ENCODE data around the gene SLC35E2B. TPM values are rescaled to one million over a fixed set of nuclear protein-coding genes. Genes with fewer than 3 reads are reported as not detected.

The SLC35E2B gene
- total RNA-seq, 5 donors from 2014 or later (not counting 1 experiment from before 2014, with no cell fraction given), result 77.7 to 202 (median 128) TPM

DNA sequence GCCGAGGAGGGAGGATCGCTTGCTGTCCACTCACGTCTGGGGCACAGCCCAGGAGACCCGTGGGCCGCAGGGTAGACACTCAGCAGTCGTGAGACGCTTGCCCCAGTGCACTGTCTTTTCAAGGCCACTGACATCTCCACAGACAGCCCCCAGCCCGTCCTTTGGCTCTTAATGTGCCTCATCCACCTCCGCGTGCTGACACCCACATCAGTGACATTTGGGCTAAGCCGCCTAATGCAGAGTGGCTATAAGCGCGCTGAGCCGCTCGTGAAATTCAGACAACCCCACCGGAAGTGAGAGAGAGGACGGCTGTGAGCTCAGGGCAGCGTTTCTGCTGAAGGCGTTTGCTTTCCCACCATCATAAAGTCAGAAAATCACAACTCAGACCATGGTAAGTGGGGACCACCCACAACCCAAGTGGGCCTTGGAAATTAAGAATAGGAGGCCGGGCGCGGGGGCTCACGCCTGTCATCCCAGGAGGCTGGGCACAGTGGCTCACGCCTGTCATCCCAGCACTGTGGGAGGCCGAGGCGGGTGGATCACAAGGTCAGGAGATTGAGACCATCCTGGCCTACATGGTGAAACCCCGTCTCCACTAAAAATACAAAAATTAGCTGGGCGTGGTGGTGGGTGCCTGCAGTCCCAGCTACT is 8.4 kb downstream of the SLC35E2B start:
- Histone ChIP-seq H3K27me3 (replicated peaks in 1 of 2; ENCODE audit: control insufficient read depth in 2 of 2, extremely low read depth in 1 of 2, insufficient read depth in 2 of 2, low read length in 1 of 2) (no peaks in the 10 kb centered on the region), H3K27ac (ENCODE audit: low read length) (no peak overlapping the region), H3K36me3 (ENCODE audit: control insufficient read depth in 2 of 2, extremely low read depth in 1 of 2, insufficient read depth in 1 of 2, low read length in 1 of 2) (peaks cover 4 to 15% of the 10 kb centered on the region in 2 donors), H3K9me3 (no peaks in the 10 kb centered on the region), H3K4me3 (ENCODE audit: control insufficient read depth in 1 of 2, extremely low read depth in 1 of 2, low read length in 1 of 2) (no peak overlapping the region), H3K4me1 (ENCODE audit: control insufficient read depth in 1 of 2, extremely low read depth in 1 of 2, insufficient read depth in 2 of 2, low read length in 2 of 2) (peaks cover 0 to 34% of the 10 kb centered on the region in 2 experiments)
- Mint-ChIP-seq H3K27ac (peak overlapping the region in 1 of 2 donors; percentile 49), H3K27me3 (no peaks in the 10 kb centered on the region), H3K9me3 (no peaks in the 10 kb centered on the region), H3K4me3 (no peak overlapping the region), H3K4me1 (peaks cover 33 to 72% (median 52%) of the 10 kb centered on the region in 3 donors), H3K36me3 (peaks cover 28% of the 10 kb centered on the region)
- ATAC-seq (replicated peaks in 1 of 4), result no peak
- DNase-seq, result no peak
- 91% methylated on average over 25 of the region's 28 CpGs for WGBS (ENCODE audit: insufficient coverage)
- POLR2A ChIA-PET, result no interaction called here
- CTCF ChIA-PET, result interaction anchor here in 1 of 2 donors (0.7 kb wide), 1 partner anchor 111 kb away, joined by 5 read pairs; no protein-coding TSS in a partner anchor

DNA sequence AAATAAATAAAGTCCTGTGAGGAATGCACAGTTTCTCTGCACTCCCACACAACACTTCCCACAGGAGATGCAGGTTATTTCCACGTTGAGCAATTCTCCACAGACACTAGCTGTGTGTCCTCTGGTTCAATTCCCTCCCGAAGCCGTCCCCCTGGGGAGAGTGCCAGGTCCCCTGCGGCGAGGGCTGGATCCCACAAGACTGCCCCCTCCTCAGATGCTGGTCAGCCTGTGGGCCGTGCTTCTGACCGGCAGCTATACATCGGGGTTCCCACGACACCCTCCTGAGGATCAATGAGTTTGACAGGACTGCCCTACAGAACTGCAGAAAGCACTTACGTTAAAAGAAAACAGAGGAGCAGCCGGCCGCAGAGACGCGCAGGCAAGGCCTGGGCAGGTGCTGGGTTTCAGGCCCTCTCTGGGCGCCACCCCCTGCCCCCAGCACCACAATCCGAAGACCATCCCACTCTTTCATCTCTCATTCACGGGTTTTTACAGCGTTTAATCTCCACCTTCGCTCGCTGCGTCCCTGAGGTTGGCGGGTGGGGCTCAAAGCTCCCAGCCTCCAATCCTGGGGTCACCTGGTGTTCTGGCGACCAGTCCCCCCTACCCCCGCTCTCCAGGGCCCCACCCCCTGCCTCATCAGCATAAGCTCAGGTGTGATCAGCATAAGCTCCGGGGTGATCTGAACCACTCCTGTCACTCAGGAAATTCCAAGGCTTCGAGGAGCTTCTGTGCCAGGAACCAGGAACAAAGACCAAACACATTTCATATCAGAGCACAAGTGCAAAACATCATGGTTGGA is 9.3 kb downstream of the SLC35E2B start:
- Histone ChIP-seq H3K27ac (ENCODE audit: low read length) (no peak overlapping the region), H3K27me3 (replicated peaks in 1 of 2; ENCODE audit: control insufficient read depth in 2 of 2, extremely low read depth in 1 of 2, insufficient read depth in 2 of 2, low read length in 1 of 2) (no peaks in the 10 kb centered on the region), H3K4me1 (ENCODE audit: control insufficient read depth in 1 of 2, extremely low read depth in 1 of 2, insufficient read depth in 2 of 2, low read length in 2 of 2) (peaks cover 4 to 40% of the 10 kb centered on the region in 2 experiments), H3K36me3 (ENCODE audit: control insufficient read depth in 2 of 2, extremely low read depth in 1 of 2, insufficient read depth in 1 of 2, low read length in 1 of 2) (peaks cover 4 to 15% of the 10 kb centered on the region in 2 donors), H3K9me3 (no peaks in the 10 kb centered on the region), H3K4me3 (ENCODE audit: control insufficient read depth in 1 of 2, extremely low read depth in 1 of 2, low read length in 1 of 2) (no peak overlapping the region)
- DNase-seq (no peak), ATAC-seq (replicated peaks in 1 of 4) (no peak)
- H3K27me3 Mint-ChIP-seq, result no peaks in the 10 kb centered on the region
- H3K4me3 Mint-ChIP-seq, result no peak overlapping the region
- CTCF ChIA-PET, result no interaction called here
- H3K9me3 Mint-ChIP-seq, result no peaks in the 10 kb centered on the region
- POLR2A ChIA-PET, result no interaction called here
- peak overlapping the region in 1 of 2 donors; percentile 57 for H3K27ac Mint-ChIP-seq
- peaks cover 24% of the 10 kb centered on the region for H3K36me3 Mint-ChIP-seq
- WGBS (ENCODE audit: insufficient coverage), result 92% methylated on average over 20 of the region's 26 CpGs
- H3K4me1 Mint-ChIP-seq, result peaks cover 42 to 75% (median 55%) of the 10 kb centered on the region in 3 donors

DNA sequence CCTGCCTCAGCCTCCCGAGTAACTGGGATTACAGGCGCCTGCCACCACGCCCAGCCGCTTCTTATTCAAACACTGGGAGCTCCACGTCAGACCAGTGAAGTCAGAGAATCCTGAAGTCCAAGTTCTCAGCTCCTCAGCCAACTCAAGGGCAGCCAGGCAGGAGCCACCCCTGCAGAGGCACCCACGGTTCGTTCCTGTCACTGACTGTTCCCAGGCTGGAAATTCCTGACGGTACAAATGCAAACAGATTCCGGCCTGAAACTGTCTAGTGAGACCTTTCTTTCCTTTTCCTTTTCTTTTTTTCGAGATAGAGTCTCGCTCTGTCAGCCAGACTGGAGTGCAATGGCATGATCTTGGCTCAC is 11.7 kb downstream of the SLC35E2B start:
- ChIA-PET POLR2A (no interaction called here), CTCF (no interaction called here)
- H3K36me3 ChIP-seq (ENCODE audit: control insufficient read depth in 2 of 2, extremely low read depth in 1 of 2, insufficient read depth in 1 of 2, low read length in 1 of 2), result peaks cover 4 to 15% of the 10 kb centered on the region in 2 donors
- 86% methylated on average over 9 of the region's 11 CpGs for WGBS (ENCODE audit: insufficient coverage)
- peaks cover 6 to 43% of the 10 kb centered on the region in 2 experiments for H3K4me1 ChIP-seq (ENCODE audit: control insufficient read depth in 1 of 2, extremely low read depth in 1 of 2, insufficient read depth in 2 of 2, low read length in 2 of 2)
- H3K4me3 Mint-ChIP-seq, result no peak overlapping the region
- no peak overlapping the region for H3K4me3 ChIP-seq (ENCODE audit: control insufficient read depth in 1 of 2, extremely low read depth in 1 of 2, low read length in 1 of 2)
- H3K27ac ChIP-seq (ENCODE audit: low read length), result no peak overlapping the region
- no peaks in the 10 kb centered on the region for H3K27me3 Mint-ChIP-seq
- H3K9me3 ChIP-seq, result no peaks in the 10 kb centered on the region
- H3K4me1 Mint-ChIP-seq, result peaks cover 39 to 67% (median 52%) of the 10 kb centered on the region in 3 donors
- H3K27ac Mint-ChIP-seq, result peak overlapping the region; percentile 39 to 70
- no peaks in the 10 kb centered on the region for H3K9me3 Mint-ChIP-seq
- H3K27me3 ChIP-seq (replicated peaks in 1 of 2; ENCODE audit: control insufficient read depth in 2 of 2, extremely low read depth in 1 of 2, insufficient read depth in 2 of 2, low read length in 1 of 2), result no peaks in the 10 kb centered on the region
- peaks cover 22% of the 10 kb centered on the region for H3K36me3 Mint-ChIP-seq
- DNase-seq (no peak), ATAC-seq (replicated peaks in 1 of 4) (no peak)

DNA sequence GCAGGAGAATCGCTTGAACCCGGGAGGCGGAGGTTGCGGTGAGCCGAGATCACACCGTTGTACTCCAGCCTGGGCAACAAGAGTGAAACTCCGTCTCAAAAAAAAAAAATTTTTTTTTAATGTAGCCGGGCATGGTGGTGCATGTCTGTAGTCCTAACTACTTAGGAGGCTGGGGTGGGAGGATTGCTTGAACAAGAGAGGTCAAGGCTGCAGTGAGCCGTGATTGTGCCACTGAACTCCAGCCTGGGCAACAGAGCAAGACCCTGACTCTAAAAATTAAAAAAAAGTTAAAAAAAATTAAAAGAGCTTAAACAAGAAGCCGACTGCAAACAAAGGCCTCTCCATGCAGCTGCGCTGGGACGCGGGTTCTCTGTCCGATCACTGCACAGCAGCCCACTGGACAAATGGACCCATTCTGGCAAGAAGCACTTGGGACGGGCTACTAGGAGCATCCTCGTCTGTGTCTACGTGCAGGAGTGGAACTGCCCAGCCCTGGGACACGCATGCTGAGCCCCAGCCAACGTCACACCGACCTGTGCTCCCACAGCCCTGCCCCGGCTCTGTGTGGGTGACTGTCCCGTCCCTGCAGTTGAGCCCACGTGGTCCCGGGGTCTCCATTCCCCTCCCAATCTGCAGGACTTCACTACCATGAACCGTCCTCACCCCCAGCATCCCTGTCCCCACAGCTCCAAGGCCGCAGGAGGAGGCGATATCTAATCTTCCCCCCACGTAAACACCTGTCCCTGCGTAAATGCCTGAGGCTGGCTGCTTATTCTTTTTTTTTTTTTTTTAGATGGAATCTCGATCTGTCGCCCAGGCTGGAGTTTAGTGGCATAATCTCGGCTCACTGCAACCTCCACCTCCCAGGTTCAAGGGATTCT is 12.3 kb downstream of the SLC35E2B start:
- H3K4me1 ChIP-seq (ENCODE audit: control insufficient read depth in 1 of 2, extremely low read depth in 1 of 2, insufficient read depth in 2 of 2, low read length in 2 of 2), result peaks cover 6 to 39% of the 10 kb centered on the region in 2 experiments
- ATAC-seq (replicated peaks in 1 of 4) (no peak), DNase-seq (no peak)
- WGBS (ENCODE audit: insufficient coverage), result 93% methylated on average over 24 of the region's 32 CpGs
- CTCF ChIA-PET, result no interaction called here
- H3K27me3 ChIP-seq (replicated peaks in 1 of 2; ENCODE audit: control insufficient read depth in 2 of 2, extremely low read depth in 1 of 2, insufficient read depth in 2 of 2, low read length in 1 of 2), result no peaks in the 10 kb centered on the region
- H3K9me3 Mint-ChIP-seq, result no peaks in the 10 kb centered on the region
- peaks cover 36 to 64% (median 48%) of the 10 kb centered on the region in 3 donors for H3K4me1 Mint-ChIP-seq
- POLR2A ChIA-PET, result no interaction called here
- H3K36me3 ChIP-seq (ENCODE audit: control insufficient read depth in 2 of 2, extremely low read depth in 1 of 2, insufficient read depth in 1 of 2, low read length in 1 of 2), result peaks cover 4 to 13% of the 10 kb centered on the region in 2 donors
- no peaks in the 10 kb centered on the region for H3K9me3 ChIP-seq
- no peak overlapping the region for H3K27ac ChIP-seq (ENCODE audit: low read length)
- H3K36me3 Mint-ChIP-seq, result peaks cover 19% of the 10 kb centered on the region
- H3K4me3 ChIP-seq (ENCODE audit: control insufficient read depth in 1 of 2, extremely low read depth in 1 of 2, low read length in 1 of 2), result no peak overlapping the region
- no peaks in the 10 kb centered on the region for H3K27me3 Mint-ChIP-seq
- peak overlapping the region in 1 of 2 donors; percentile 70 for H3K27ac Mint-ChIP-seq
- no peak overlapping the region for H3K4me3 Mint-ChIP-seq

GRCh38 chr1:1678581-1679380 is 13.8 kb downstream of the SLC35E2B start:
- Mint-ChIP-seq H3K36me3 (peaks cover 16% of the 10 kb centered on the region), H3K9me3 (no peaks in the 10 kb centered on the region), H3K27ac (peak overlapping the region; percentile 95 to 97), H3K4me1 (peaks cover 33 to 60% (median 48%) of the 10 kb centered on the region in 3 donors), H3K4me3 (peak overlapping the region; percentile 83 to 93 (median 85)), H3K27me3 (no peaks in the 10 kb centered on the region)
- peak in 3 of 4 experiments; percentile 30 to 60 (median 34) for ATAC-seq (replicated peaks in 1 of 4)
- ChIA-PET CTCF (interaction anchor here in 1 of 2 donors (0.9 kb wide), 1 partner anchor 13 kb away, joined by 5 read pairs; no protein-coding TSS in a partner anchor), POLR2A (interaction anchor here in 1 of 2 donors (0.7 kb wide), 1 partner anchor 107 kb away, joined by 3 read pairs; no protein-coding TSS in a partner anchor)
- H3K9me3 ChIP-seq, result no peaks in the 10 kb centered on the region
- H3K36me3 ChIP-seq (ENCODE audit: control insufficient read depth in 2 of 2, extremely low read depth in 1 of 2, insufficient read depth in 1 of 2, low read length in 1 of 2), result peaks cover 4 to 10% of the 10 kb centered on the region in 2 donors
- no peaks in the 10 kb centered on the region for H3K27me3 ChIP-seq (replicated peaks in 1 of 2; ENCODE audit: control insufficient read depth in 2 of 2, extremely low read depth in 1 of 2, insufficient read depth in 2 of 2, low read length in 1 of 2)
- peak overlapping the region; percentile 72 for H3K27ac ChIP-seq (ENCODE audit: low read length)
- peak overlapping the region; percentile 43 to 77 for H3K4me3 ChIP-seq (ENCODE audit: control insufficient read depth in 1 of 2, extremely low read depth in 1 of 2, low read length in 1 of 2)
- peak in 17 of 35 experiments; percentile 17 to 61 (median 39) for DNase-seq
- WGBS (ENCODE audit: insufficient coverage), result 83% methylated on average over 22 of the region's 24 CpGs
- peaks cover 6 to 34% of the 10 kb centered on the region in 2 experiments for H3K4me1 ChIP-seq (ENCODE audit: control insufficient read depth in 1 of 2, extremely low read depth in 1 of 2, insufficient read depth in 2 of 2, low read length in 2 of 2)

Measured in T-cell (primary cell).